Osteoblast (primary cell): ENCODE measurements around the gene LYSMD2. TPM values are rescaled to one million over a fixed set of nuclear protein-coding genes. Genes with fewer than 3 reads are reported as not detected.

Source experiments
- DNase-seq: peaks from one replicate; pipeline ENCODE4 v3.0.0; 2011; ENCODE audit warnings: low spot score, mixed read lengths; ENCODE audit not compliant: insufficient read length; ENCODE audit errors: missing footprints
- H2AFZ ChIP-seq: 2 replicates; pipeline ENCODE4 v1.6.0; 2011; ENCODE audit warnings: mild to moderate bottlenecking, low read length
- H3K27ac ChIP-seq: 2 replicates; pipeline ENCODE4 v1.5.1; 2011; ENCODE audit warnings: mild to moderate bottlenecking, low read depth, low read length, moderate library complexity
- H3K27me3 ChIP-seq: 2 replicates; pipeline ENCODE4 v1.6.0; 2012; ENCODE audit warnings: mild to moderate bottlenecking, control low read depth, inconsistent platforms, low read length, moderate library complexity; ENCODE audit not compliant: insufficient read depth
- H3K36me3 ChIP-seq: 2 replicates; pipeline ENCODE4 v1.5.1; 2011; ENCODE audit warnings: mild to moderate bottlenecking, low read length, control low read depth, moderate library complexity; ENCODE audit not compliant: insufficient read depth
- H3K4me1 ChIP-seq: 2 replicates; pipeline ENCODE4 v1.5.1; 2011; ENCODE audit warnings: mild to moderate bottlenecking, low read length, control low read depth, moderate library complexity; ENCODE audit not compliant: insufficient read depth
- H3K4me2 ChIP-seq: 2 replicates; pipeline ENCODE4 v1.6.0; 2011; ENCODE audit warnings: mild to moderate bottlenecking, low read length; ENCODE audit not compliant: insufficient read depth
- H3K4me3 ChIP-seq: fragments of 200-600 bp; sonication (generic); 3 replicates; pipeline ENCODE4 v1.5.1; 2012; ENCODE audit warnings: mild to moderate bottlenecking, low read length, inconsistent platforms; ENCODE audit not compliant: insufficient read depth
- H3K79me2 ChIP-seq: 2 replicates; pipeline ENCODE4 v1.6.0; 2012; ENCODE audit warnings: mild to moderate bottlenecking, low read length, control low read depth, inconsistent platforms; ENCODE audit not compliant: insufficient read depth
- H3K9me3 ChIP-seq: 2 replicates; pipeline ENCODE4 v1.5.1; 2011; ENCODE audit warnings: low read depth, low read length, control low read depth
- H4K20me1 ChIP-seq: 2 replicates; pipeline ENCODE4 v1.6.0; 2012; ENCODE audit warnings: mild to moderate bottlenecking, low read length, control low read depth; ENCODE audit not compliant: insufficient read depth
- CTCF ChIP-seq: IDR thresholded peaks from 2 replicates; pipeline ENCODE4 v1.5.1; 2011; ENCODE audit warnings: mild to moderate bottlenecking, low read depth, low read length, moderate library complexity; ENCODE audit errors: extremely low read depth
- total RNA-seq: library from RNA; depleted of rRNA; stranded (reverse); fragments of >200 nt; gene quantifications from 2 replicates; pipeline ENCODE4 v1.2.3, GENCODE V29; 2012

The LYSMD2 gene
- total RNA-seq, 1 donor: 3.3 TPM

- no peak for DNase-seq
- Histone ChIP-seq H2AFZ (no peak overlapping the region), H3K9me3 (no peaks in the 10 kb centered on the region), H3K4me2 (no peak overlapping the region), H3K36me3 (no peaks in the 10 kb centered on the region), H3K27ac (no peak overlapping the region), H3K4me3 (no peak overlapping the region), H4K20me1 (no peaks in the 10 kb centered on the region), H3K27me3 (peaks cover 15% of the 10 kb centered on the region), H3K4me1 (no peaks in the 10 kb centered on the region), H3K79me2 (no peaks in the 10 kb centered on the region)
- no peak for TF ChIP-seq CTCF
These were observed 49.9 kb downstream of the LYSMD2 start for GRCh38 chr15:51687565-51687964.

- peak; percentile 32 for DNase-seq
- Histone ChIP-seq H3K79me2 (no peaks in the 10 kb centered on the region), H3K4me1 (no peaks in the 10 kb centered on the region), H3K9me3 (no peaks in the 10 kb centered on the region), H3K27ac (no peak within 1 kb of the TSS), H3K4me2 (peak within 1 kb of the TSS; percentile 15), H3K27me3 (no peaks in the 10 kb centered on the region), H3K4me3 (no peak within 1 kb of the TSS), H4K20me1 (no peaks in the 10 kb centered on the region), H2AFZ (no peak within 1 kb of the TSS), H3K36me3 (no peaks in the 10 kb centered on the region)
- no peak for TF ChIP-seq CTCF
These were observed 56.0 kb downstream of the LYSMD2 start, which contains the start of gene SCG3 for GRCh38 chr15:51681303-51681963. Gene SCG3, plus strand, starts transcription at chr15:51681503. Its CDS starts 253 bp downstream, at chr15:51681756.

- no peaks in the 10 kb centered on the region for H3K4me1 ChIP-seq
- no peaks in the 10 kb centered on the region for H3K9me3 ChIP-seq
- H3K4me2 ChIP-seq: no peak overlapping the region
- H2AFZ ChIP-seq: no peak overlapping the region
- DNase-seq: no peak
- H3K79me2 ChIP-seq: no peaks in the 10 kb centered on the region
- no peaks in the 10 kb centered on the region for H4K20me1 ChIP-seq
- no peak overlapping the region for H3K4me3 ChIP-seq
- no peak for TF ChIP-seq CTCF
- no peak overlapping the region for H3K27ac ChIP-seq
- no peaks in the 10 kb centered on the region for H3K36me3 ChIP-seq
- no peaks in the 10 kb centered on the region for H3K27me3 ChIP-seq
These were observed 57.1 kb downstream of the LYSMD2 start for GRCh38 chr15:51680321-51680720.

- H3K36me3 ChIP-seq: no peaks in the 10 kb centered on the region
- no peaks in the 10 kb centered on the region for H3K9me3 ChIP-seq
- H4K20me1 ChIP-seq: no peaks in the 10 kb centered on the region
- no peak overlapping the region for H3K4me3 ChIP-seq
- no peaks in the 10 kb centered on the region for H3K27me3 ChIP-seq
- H3K4me2 ChIP-seq: no peak overlapping the region
- no peak overlapping the region for H2AFZ ChIP-seq
- no peak for DNase-seq
- H3K27ac ChIP-seq: no peak overlapping the region
- no peaks in the 10 kb centered on the region for H3K79me2 ChIP-seq
- no peak for TF ChIP-seq CTCF
- no peaks in the 10 kb centered on the region for H3K4me1 ChIP-seq
These were observed 59.4 kb downstream of the LYSMD2 start for GRCh38 chr15:51678096-51678495.
